Myocyte (in vitro differentiated cells): ENCODE data around the gene OR5B2. TPM values are rescaled to one million over a fixed set of nuclear protein-coding genes. Genes with fewer than 3 reads are reported as not detected.

Experiments
- total RNA-seq: library from RNA; depleted of rRNA; stranded (reverse); fragments of >200 nt; gene quantifications from 2 replicates; pipeline ENCODE4 v1.2.3, GENCODE V29; 2014

Gene OR5B2
- total RNA-seq, 1 donor from 2014 or later, result not detected

Other genes starting within 250 kb of the OR5B2 start
- not detected in 2 replicates for gene OR9Q2, start 239.1 kb downstream of the OR5B2 start, total RNA-seq
- gene OR1S2, start 224.0 kb downstream of the OR5B2 start, total RNA-seq, result not detected in 2 replicates
- not detected in 2 replicates for gene OR1S1, start 215.4 kb downstream of the OR5B2 start, total RNA-seq
- gene OR10Q1, start 199.2 kb downstream of the OR5B2 start, total RNA-seq, result not detected in 2 replicates
- not detected in 2 replicates for gene OR10W1, start 159.9 kb downstream of the OR5B2 start, total RNA-seq
- not detected in 2 replicates for gene OR5B17, start 69.1 kb downstream of the OR5B2 start, total RNA-seq
- not detected in 2 replicates for gene OR5B3, start 21.2 kb downstream of the OR5B2 start, total RNA-seq
- gene OR5B12, start 14.1 kb upstream of the OR5B2 start, total RNA-seq, result not detected in 2 replicates
- gene OR5B21, start 80.0 kb upstream of the OR5B2 start, total RNA-seq, result not detected in 2 replicates
- gene LPXN, start 147.7 kb upstream of the OR5B2 start, total RNA-seq, result 6.6 and 10.7 TPM in 2 replicates
- 92.5 and 112 TPM in 2 replicates for gene ZFP91, start 150.9 kb upstream of the OR5B2 start, total RNA-seq
- gene CNTF, start 194.5 kb upstream of the OR5B2 start, total RNA-seq, result 1.7 and 3.0 TPM in 2 replicates